ENCODE data around the gene CRACR2A. TPM values are rescaled to one million over a fixed set of nuclear protein-coding genes. Genes with fewer than 3 reads are reported as not detected.
A peak's percentile ranks its signal among the peaks of the same experiment; 100 is the strongest.

CRACR2A gene
- total and polyA plus RNA-seq, 10 of the 15 experiments (the other 5 are each of a cell fraction or from before 2014, with no cell fraction given) = 2.1 to 18.0 (median 13.2) TPM

- TF ChIP-seq PBX3 (IDR thresholded peaks at IDR 0.05; ENCODE audit: insufficient replicate concordance, low read depth, low read length) (no peak), CHD2 (IDR thresholded peaks at IDR 0.05; ENCODE audit: borderline replicate concordance, low read depth, low read length) (0 out of 2 replicates have a peak, but pooled peaks have one; percentile 41), PAX5 (IDR thresholded peaks at IDR 0.05; ENCODE audit: borderline replicate concordance, low read depth, low read length) (peak; percentile 69; the same call in 1 of the 2 replicates), NBN (IDR thresholded peaks at IDR 0.05) (peak; percentile 2; the same call in 1 of the 2 replicates), MTA3 (IDR thresholded peaks at IDR 0.05; ENCODE audit: borderline replicate concordance, low read length) (no peak), ZBTB40 (IDR thresholded peaks at IDR 0.05; ENCODE audit: borderline replicate concordance) (no peak), RBBP5 (conservative IDR thresholded peaks at IDR 0.05) (no peak), IKZF1 (conservative IDR thresholded peaks at IDR 0.05) (peak; percentile 81), NFYA (IDR thresholded peaks at IDR 0.05; ENCODE audit: borderline replicate concordance, low read depth, low read length) (no peak), SKIL (IDR thresholded peaks at IDR 0.05; ENCODE audit: low read depth, poor library complexity, severe bottlenecking) (no peak), DPF2 (IDR thresholded peaks at IDR 0.05) (peak; percentile 67; the same call in 1 of the 2 replicates), CEBPZ (IDR thresholded peaks at IDR 0.05; ENCODE audit: low read depth, low read length) (no peak), ZNF592 (IDR thresholded peaks at IDR 0.05) (peak; percentile 61; the same call in 1 of the 2 replicates)
Measured at GRCh38 chr12:3752741-3753486, at the start of gene CRACR2A (continued).

Measured in GM12878 (cell line).